ENCODE measurements around the gene GSAP.

DNA sequence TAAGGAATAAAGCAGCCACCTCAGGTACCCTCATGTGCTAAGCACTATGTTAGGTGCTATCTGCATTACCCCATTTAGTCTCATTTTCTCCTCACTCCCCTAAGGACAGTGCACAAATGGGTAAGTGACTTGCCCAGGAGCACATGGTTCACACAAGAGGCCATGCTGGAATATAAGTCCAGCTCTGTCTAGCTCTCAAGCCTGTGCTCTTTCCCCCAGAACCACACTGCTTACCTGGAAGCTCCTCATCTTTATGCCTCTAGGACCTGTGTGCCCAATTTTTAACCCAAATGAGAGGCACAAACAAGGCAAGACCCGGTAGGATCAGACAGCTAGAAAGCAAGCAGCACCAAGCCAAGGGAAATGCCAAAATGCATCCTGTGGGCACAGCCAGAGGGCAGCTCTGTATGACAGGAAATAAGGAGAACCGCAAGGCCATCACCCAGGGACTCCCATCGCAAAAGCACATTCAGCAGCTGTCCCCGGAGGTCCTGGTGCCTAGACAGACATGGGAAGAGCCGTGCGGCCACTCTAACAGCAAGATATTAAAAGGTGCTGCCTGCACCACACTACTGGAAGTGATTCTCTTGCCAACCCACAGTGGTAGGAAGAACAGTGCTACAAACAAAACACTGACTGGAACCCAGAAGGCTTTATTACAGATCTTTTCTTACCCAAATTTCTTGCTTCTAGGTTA, 88.1 kb downstream of the GSAP start:
- TF ChIP-seq, protein P1, sequence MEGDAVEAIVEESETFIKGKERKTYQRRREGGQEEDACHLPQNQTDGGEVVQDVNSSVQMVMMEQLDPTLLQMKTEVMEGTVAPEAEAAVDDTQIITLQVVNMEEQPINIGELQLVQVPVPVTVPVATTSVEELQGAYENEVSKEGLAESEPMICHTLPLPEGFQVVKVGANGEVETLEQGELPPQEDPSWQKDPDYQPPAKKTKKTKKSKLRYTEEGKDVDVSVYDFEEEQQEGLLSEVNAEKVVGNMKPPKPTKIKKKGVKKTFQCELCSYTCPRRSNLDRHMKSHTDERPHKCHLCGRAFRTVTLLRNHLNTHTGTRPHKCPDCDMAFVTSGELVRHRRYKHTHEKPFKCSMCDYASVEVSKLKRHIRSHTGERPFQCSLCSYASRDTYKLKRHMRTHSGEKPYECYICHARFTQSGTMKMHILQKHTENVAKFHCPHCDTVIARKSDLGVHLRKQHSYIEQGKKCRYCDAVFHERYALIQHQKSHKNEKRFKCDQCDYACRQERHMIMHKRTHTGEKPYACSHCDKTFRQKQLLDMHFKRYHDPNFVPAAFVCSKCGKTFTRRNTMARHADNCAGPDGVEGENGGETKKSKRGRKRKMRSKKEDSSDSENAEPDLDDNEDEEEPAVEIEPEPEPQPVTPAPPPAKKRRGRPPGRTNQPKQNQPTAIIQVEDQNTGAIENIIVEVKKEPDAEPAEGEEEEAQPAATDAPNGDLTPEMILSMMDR (IDR thresholded peaks at IDR 0.05) = no peak
- no peak for TF ChIP-seq POLR2AphosphoS5 (IDR thresholded peaks at IDR 0.05)
